PC-9 (cell line): ENCODE results near the gene FGF3. TPM values are rescaled to one million over a fixed set of nuclear protein-coding genes. Genes with fewer than 3 reads are reported as not detected.

Source experiments
- BruUV-seq: library from RNA; stranded (reverse); fragments of 400-500 nt; replicated peaks from 2 replicates; lab custom pipeline; 2021; lab: Mats Ljungman, UMichigan
- CTCF ChIA-PET: fragments of 300-600 bp; sonication (Branson Sonifier 250); formaldehyde crosslinking; loops from one replicate; lab custom pipeline; 2022; ENCODE audit warnings: antibody characterized with exemption; lab: Charles Lee
- POLR2A ChIA-PET: fragments of 300-600 bp; sonication (Branson Sonifier 250); formaldehyde crosslinking; loops from one replicate; lab custom pipeline; 2022; ENCODE audit warnings: antibody characterized with exemption; ENCODE audit not compliant: unreplicated experiment; lab: Charles Lee
- DNase-seq, 2 experiments: peaks; one replicate each; pipeline versions ENCODE4 v3.0.0 to v3.0.0-alpha.2; 2015 to 2022; ENCODE audit warnings: mixed read lengths in 1 of 2
- H2AFZ ChIP-seq: fragments of 200-600 bp; sonication (generic); 2 replicates; pipeline ENCODE4 v1.8.1; 2017; ENCODE audit warnings: antibody characterized with exemption
- H3F3A ChIP-seq: fragments of 200-600 bp; sonication (generic); 2 replicates; pipeline ENCODE4 v1.8.1; 2017; ENCODE audit warnings: antibody characterized with exemption, mild to moderate bottlenecking, low read depth; ENCODE audit not compliant: insufficient read depth
- H3K27ac ChIP-seq: fragments of 200-600 bp; sonication (generic); 2 replicates; pipeline ENCODE4 v1.6.1; 2016; ENCODE audit warnings: mixed run types
- H3K27me3 ChIP-seq: fragments of 200-600 bp; sonication (generic); 2 replicates; pipeline ENCODE4 v1.6.1; 2016; ENCODE audit warnings: low read depth, mixed run types; ENCODE audit not compliant: insufficient read depth
- H3K36me3 ChIP-seq: fragments of 200-600 bp; sonication (generic); 2 replicates; pipeline ENCODE4 v1.6.1; 2016; ENCODE audit warnings: low read depth, mixed run types
- H3K4me1 ChIP-seq: fragments of 200-600 bp; sonication (generic); replicated peaks from 2 replicates; pipeline ENCODE4 v1.6.1; 2016; ENCODE audit warnings: mixed run types; ENCODE audit not compliant: insufficient read depth
- H3K4me2 ChIP-seq: fragments of 200-600 bp; sonication (generic); 2 replicates; pipeline ENCODE4 v1.6.1; 2017; ENCODE audit warnings: mixed run types
- H3K4me3 ChIP-seq: fragments of 200-600 bp; sonication (generic); 2 replicates; pipeline ENCODE4 v1.6.1; 2016; ENCODE audit warnings: mixed run types
- H3K79me2 ChIP-seq: fragments of 200-600 bp; sonication (generic); 2 replicates; pipeline ENCODE4 v1.6.1; 2017; ENCODE audit warnings: low read depth, mixed run types
- H3K9me2 ChIP-seq: fragments of 200-600 bp; sonication (generic); 2 replicates; pipeline ENCODE4 v1.8.1; 2017; ENCODE audit warnings: mild to moderate bottlenecking; ENCODE audit not compliant: insufficient read depth
- H3K9me3 ChIP-seq: fragments of 200-600 bp; sonication (generic); 2 replicates; pipeline ENCODE4 v1.8.1; 2016; ENCODE audit warnings: low read depth; ENCODE audit not compliant: insufficient read depth
- H4K20me1 ChIP-seq: fragments of 200-600 bp; sonication (generic); 2 replicates; pipeline ENCODE4 v1.8.1; 2017; ENCODE audit not compliant: insufficient read depth
- CTCF ChIP-seq: fragments of 200-600 bp; sonication (generic); conservative IDR thresholded peaks from 2 replicates; pipeline ENCODE4 v1.6.1; 2017; ENCODE audit warnings: mixed run types, antibody characterized with exemption, mild to moderate bottlenecking, moderate library complexity
- EZH2 ChIP-seq: fragments of 200-600 bp; sonication (generic); IDR thresholded peaks from 2 replicates; pipeline ENCODE4 v1.8.0; 2017; ENCODE audit warnings: antibody characterized with exemption, low read depth
- intact Hi-C: fragments of 100-400 bp; cut with micrococcal nuclease; formaldehyde crosslinking; loops from one replicate; pipeline ENCODE4 v1.10.0; 2022; ENCODE audit not compliant: unreplicated experiment
- total RNA-seq: library from RNA; stranded (reverse); gene quantifications from 2 replicates; pipeline ENCODE4 v1.2.3, GENCODE V29; 2021

The FGF3 gene
- total RNA-seq, 1 experiment from 2014 or later: not detected

GRCh38 chr11:69822676-69823494 lies 3.7 kb upstream of the FGF3 start:
- H2AFZ ChIP-seq: no peak overlapping the region
- no peak for DNase-seq
- H3K27me3 ChIP-seq: peaks cover 7% of the 10 kb centered on the region; the same call in 1 of the 2 replicates
- no peaks in the 10 kb centered on the region for H4K20me1 ChIP-seq
- no peak overlapping the region for H3K27ac ChIP-seq
- POLR2A ChIA-PET: no interaction called here
- no peak overlapping the region for H3K4me3 ChIP-seq
- H3K4me2 ChIP-seq: no peak overlapping the region
- peaks cover 24% of the 10 kb centered on the region; the same call in 1 of the 2 replicates for H3F3A ChIP-seq
- peaks cover 19% of the 10 kb centered on the region for H3K4me1 ChIP-seq
- no peaks in the 10 kb centered on the region for H3K36me3 ChIP-seq
- no peaks in the 10 kb centered on the region for H3K9me2 ChIP-seq
- no TSS peak for BruUV-seq
- H3K79me2 ChIP-seq: no peaks in the 10 kb centered on the region
- TF ChIP-seq EZH2: no peak
- no peak for TF ChIP-seq CTCF
- H3K9me3 ChIP-seq: no peaks in the 10 kb centered on the region
- CTCF ChIA-PET: no interaction called here
- intact Hi-C loops: no loop called here

GRCh38 chr11:69821511-69822040 lies 2.4 kb upstream of the FGF3 start:
- BruUV-seq: no TSS peak
- Histone ChIP-seq H3K9me2 (no peaks in the 10 kb centered on the region), H3F3A (peaks cover 27% of the 10 kb centered on the region; the same call in 1 of the 2 replicates), H4K20me1 (no peaks in the 10 kb centered on the region), H3K4me2 (no peak overlapping the region), H3K36me3 (no peaks in the 10 kb centered on the region), H3K79me2 (no peaks in the 10 kb centered on the region), H3K4me3 (no peak overlapping the region), H3K9me3 (no peaks in the 10 kb centered on the region), H3K27me3 (peaks cover 20% of the 10 kb centered on the region), H2AFZ (no peak overlapping the region), H3K27ac (no peak overlapping the region), H3K4me1 (peaks cover 24% of the 10 kb centered on the region)
- ChIA-PET POLR2A (no interaction called here), CTCF (no interaction called here)
- no peak for TF ChIP-seq CTCF
- TF ChIP-seq EZH2: no peak
- no peak for DNase-seq
- intact Hi-C loops: no loop called here

GRCh38 chr11:69820441-69820840 lies 1.2 kb upstream of the FGF3 start:
- no peak for DNase-seq
- H4K20me1 ChIP-seq: no peaks in the 10 kb centered on the region
- H3K27ac ChIP-seq: no peak overlapping the region
- BruUV-seq: no TSS peak
- H3K36me3 ChIP-seq: no peaks in the 10 kb centered on the region
- peaks cover 32% of the 10 kb centered on the region for H3K27me3 ChIP-seq
- intact Hi-C loops: no loop called here
- TF ChIP-seq CTCF (no peak), EZH2 (no peak)
- no peak overlapping the region for H3K4me2 ChIP-seq
- peaks cover 19% of the 10 kb centered on the region for H3K4me1 ChIP-seq
- CTCF ChIA-PET: no interaction called here
- H3F3A ChIP-seq: peaks cover 25% of the 10 kb centered on the region; the same call in 1 of the 2 replicates
- no peaks in the 10 kb centered on the region for H3K9me2 ChIP-seq
- no peaks in the 10 kb centered on the region for H3K79me2 ChIP-seq
- no peaks in the 10 kb centered on the region for H3K9me3 ChIP-seq
- no peak overlapping the region for H3K4me3 ChIP-seq
- no peak overlapping the region for H2AFZ ChIP-seq
- POLR2A ChIA-PET: no interaction called here
